GM03348 (cell line): ENCODE data around the gene SPATA21.
A peak's percentile ranks its signal among the peaks of the same experiment; 100 is the strongest.
"Not testable (repeated sequence)": the region's sequence is repeated elsewhere in the genome, so short reads cannot be mapped to it uniquely, and the experiment has no call there.

Experiments used
- DNase-seq: peaks from one replicate; pipeline ENCODE4 v3.0.0; 2012; ENCODE audit warnings: low spot score

SPATA21 gene

DNA sequence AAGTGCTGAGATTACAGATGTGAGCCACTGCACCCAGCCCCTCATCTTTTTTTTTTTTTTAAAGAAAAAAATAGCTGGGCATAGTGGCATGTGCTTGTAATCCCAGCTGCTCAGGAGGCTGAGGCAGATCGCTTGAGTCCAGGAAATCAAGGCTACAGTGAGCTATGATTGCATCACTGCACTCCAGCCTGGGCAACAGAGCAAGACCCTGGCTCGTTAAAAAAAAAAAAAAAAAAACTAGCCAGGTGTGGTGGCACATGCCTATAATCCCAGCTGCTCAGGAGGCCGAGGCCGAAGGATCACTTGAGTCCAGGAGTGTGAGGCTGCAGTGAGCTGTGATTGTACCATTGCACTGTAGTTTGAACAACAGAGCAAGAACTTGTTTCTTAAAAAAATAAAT is 56.4 kb downstream of the SPATA21 start:
- DNase-seq, result no peak

DNA sequence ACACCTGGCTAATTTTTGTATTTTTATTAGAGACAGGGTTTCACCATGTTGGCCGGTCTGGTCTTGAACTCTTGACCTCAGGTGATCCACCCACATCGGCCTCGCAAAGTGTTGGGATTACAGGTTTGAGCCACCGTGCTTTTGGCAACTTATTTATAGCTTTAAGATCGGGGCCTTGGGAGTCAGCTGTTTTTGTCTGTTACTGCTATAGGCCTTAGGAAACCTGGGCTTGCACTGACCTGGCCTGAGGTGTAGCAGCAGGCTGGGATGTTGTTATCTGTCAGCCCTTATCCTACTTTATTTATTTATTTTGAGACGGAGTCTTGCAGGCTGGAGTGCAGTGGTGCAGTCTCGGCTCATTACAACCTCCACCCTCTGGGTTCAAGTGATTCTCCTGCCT is 58.8 kb downstream of the SPATA21 start:
- DNase-seq, result no peak

DNA sequence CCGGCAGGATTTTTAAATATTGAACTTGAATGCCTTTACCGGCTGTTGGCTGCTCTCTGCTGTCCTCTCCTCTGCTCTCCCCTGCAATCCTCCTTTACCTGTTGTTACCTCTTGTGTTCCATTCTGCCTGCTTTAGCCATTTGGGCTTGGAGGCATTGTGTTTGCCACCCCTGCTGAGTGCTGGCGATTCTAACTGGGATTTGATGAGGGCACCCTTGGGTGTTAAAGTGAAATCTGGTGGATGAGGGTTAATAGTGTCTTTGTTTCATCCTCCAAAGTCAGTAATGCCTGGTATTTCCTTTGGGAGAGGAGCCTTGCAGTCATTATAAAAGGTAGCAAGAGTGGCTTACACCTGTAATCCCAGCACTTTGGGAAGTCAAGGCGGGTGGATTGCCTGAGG is 60.3 kb downstream of the SPATA21 start:
- no peak for DNase-seq

DNA sequence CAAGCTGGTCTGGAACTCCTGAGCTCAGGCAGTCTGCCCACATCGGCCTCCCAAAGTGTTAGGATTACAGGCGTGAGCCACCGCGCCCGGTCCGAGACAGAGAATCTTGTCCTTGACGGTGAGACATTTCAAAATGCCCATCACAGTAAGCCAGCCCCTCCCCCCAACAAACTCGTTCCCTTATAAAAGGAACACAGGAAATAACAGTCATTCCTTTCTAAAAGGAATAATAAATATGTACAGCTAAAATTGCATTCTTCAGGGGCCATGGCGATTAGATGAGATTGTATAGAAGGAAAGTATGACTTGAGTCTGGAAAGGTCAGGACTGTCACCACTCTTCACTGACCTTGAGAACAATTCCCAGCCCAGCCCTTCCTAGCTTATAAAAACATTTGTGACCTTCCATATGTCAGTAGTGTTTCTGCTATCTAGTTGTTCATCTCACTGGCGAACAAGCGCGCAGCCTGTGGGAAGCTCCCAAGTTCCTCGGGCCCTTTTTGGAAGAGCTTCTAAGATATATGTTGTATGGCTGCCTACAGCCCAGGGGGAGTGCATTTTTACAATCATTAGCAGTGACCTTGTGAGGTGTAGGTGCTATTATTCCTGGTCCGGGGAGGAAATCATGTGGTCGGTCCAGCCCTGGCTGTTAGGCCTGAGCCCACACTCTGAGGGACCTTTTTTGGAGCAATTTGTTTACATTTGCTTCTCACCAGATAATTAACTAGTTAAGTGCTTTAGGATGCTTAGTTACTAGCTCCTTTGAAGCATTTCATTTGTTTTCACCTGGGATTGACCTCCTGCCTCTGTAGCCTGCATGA is 61.5 kb downstream of the SPATA21 start:
- DNase-seq, result no peak

DNA sequence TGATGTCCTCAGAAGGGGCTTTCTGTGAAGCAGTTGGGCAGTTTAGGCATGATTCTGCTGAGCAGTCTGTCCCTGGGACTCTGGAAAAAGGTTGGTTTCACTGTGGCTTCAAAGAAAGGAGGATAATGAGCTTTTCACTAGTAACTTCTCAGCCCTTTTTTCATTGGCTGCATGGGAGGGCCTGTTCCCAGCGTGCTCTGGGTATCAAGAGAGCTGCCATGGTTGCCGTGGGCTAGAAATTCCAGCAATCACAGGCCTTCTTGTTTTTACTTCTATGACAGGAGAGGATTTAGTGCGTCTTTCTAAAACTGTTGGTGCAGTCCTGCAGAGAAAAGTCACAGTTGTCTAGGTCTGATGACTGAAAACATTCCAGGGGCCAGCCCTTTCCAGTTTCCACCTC is 63.0 kb downstream of the SPATA21 start:
- DNase-seq, result no peak

DNA sequence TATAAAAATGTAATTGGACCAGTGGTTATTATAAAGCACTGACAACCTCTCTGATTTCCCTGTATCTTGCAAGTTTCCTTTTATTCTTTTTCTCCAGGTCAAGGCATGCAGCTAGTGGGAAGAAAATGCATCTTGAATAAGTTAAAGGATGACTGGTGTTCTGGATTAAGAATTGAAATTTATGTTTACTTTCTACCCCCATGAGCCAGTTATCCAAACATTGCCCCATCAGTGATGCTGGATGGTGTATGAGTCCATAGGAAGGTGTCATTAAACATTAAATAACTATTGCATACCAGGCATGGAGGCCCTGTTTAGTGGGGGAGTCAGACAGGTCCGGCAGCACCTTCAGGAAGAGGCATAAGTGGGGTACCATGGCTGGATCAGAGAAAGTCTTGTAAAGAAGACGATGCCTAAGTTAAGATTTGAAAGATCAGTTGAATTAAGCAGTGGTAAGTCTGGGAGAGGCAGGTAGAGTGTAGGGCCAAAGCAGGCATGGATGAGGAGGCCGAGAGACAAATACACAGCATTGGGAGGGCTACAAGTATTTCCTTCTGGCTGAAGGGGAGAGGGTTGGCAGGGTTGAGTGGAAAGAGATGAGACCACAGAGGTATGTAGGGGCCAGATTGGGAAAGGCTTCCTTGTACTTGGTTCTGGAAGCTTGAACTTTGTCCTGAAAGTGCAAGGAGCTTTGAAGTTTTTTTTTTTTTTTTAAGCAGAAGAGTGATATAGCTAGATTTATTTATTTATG is 64.5 kb downstream of the SPATA21 start:
- no peak for DNase-seq

DNA sequence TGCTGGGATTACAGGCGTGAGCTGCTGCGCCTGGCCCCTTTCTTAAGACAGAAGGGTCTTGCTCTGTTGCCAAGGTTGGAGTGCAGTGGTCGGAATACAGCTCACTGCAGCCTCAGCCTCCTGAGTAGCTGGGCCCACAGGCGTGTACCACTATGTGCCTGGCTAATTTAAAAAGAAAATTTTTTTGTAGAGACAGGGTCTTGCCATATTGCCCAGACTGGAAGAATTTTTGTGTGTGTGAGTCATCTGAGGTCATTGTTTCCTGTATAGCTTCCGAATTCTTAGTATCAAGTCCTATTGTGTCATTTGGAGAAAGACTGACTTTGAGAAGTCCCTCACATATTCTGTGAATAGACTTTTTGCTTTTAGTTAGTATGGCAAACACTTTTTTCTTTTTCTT is 65.5 kb downstream of the SPATA21 start:
- DNase-seq, result peak; percentile 51

DNA sequence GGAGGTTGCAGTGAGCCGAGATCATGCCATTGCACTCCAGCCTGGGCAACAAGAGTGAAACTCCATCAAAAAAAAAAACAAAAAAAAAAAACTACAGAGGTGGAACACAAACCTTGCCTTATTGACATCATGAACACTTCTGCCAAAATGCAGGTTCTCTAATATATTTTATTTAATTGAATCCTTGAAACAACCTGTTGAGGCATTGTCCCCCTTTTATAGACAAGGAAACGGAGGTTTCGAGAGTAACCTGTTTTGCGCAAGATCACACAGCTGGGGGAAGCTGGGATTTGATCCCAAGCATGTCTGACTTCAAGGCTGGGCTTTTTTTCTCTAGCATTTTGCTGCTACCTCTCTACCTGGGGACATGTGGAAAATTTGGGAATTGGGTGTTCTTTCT is 67.4 kb downstream of the SPATA21 start:
- DNase-seq, result no peak

DNA sequence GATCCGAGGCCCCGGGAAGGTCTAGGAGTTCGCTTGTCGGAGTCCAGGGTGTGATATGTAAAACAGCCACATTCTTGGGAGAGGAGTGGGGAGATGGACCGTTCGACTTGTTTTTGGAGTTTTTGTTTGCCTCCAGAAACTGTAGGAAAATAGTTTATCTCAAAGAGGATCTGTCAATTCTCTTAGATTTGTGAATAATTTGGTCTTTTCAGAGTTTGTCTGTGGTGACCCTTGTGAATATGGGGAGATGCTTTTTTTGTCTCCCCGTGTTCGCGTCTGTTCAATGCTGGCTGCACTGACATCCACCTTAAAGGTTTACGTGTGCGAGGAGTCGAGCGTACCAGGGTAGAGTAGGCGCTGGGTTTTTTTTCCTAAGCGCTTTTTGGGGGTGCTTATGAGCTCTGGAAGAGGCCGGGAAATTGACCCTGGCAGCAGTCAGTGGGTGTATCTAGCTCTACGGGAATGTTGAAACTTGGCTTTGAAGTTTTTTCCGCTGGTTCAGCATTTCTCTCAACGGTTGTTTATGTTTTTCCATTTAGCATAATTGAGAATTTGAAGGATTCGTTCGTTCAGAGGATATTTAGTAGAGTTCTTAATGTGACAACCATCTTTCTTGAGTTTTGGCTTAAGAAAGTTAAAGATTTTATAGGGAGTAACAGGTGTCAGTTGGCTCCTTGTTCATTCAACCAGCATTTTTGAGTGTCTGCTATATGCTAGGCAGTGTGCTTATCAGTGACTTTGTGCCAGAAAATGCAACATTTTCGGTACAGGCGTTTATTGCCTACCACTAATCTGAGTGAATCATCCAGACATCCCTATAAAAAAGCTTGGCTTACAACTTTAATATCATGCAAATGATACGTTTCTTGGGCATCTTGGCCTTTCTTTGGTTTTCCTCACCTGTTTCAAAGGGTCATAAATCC is 69.0 kb downstream of the SPATA21 start:
- no peak for DNase-seq

DNA sequence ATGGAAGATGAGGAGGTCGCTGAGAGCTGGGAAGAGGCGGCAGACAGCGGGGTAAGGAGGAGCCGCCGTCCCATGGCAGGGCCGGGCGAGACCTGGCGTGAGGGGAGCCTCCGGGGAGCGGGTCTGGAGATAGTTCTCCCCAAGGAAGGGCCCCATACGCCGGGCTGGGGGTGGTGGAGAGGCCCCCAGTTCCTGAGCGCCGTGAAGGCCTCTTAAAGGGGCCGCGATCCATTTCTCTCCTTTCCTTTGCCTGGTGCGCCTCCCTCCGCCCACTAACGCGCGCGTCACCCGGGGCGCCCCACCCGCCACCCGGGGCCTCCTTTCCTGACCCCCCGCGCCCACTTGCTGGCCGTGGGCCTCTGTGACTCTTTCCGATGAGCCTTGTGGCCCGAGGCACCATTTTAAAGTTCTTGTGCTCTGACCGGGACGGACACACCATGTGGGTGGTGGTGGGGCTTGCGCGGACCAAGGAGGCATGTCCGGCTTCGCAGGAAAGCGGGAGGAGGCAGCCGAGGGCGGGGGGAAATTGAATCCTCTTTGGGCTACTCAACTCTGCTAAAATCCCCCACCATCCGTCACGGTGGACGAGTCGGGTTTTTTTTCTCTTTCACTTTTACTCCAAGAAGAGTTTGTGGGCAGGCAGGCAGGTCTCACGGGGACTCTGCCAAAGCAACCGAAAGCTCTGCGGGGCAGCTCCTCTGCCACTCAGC is 69.8 kb downstream of the SPATA21 start:
- peak; percentile 92 for DNase-seq

DNA sequence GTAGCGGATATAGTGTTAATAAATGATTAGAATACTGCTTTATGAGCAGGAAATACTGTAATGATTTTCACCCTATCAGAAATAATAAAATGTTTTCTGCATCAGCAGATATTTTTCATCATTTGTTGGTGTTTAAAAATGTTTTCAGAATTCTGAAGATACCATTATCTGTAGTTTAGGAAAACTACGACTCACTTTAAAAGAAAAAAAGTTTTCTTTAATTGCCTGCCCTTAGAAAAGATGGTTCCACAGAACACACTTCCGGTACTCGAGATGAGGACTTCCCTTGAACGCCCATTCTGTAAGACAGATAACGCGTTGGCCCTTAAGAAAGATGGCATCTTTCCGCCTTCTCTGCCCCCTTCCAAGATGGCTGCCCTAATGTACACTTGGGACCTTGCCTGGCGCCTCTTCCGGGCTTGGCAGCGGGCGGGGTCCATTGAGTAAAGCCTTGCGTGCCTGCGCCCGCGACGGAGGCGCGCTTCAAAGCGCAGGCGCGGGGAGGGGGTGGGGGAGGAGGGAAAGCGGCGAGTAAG is 70.4 kb downstream of the SPATA21 start, which contains the start of gene SZRD1:
Gene SZRD1 (plus strand): TSS at position 521 of the 536 bp plus-strand sequence. CDS start 16 bp downstream, outside the sequence.
- peak; percentile 96 for DNase-seq

DNA sequence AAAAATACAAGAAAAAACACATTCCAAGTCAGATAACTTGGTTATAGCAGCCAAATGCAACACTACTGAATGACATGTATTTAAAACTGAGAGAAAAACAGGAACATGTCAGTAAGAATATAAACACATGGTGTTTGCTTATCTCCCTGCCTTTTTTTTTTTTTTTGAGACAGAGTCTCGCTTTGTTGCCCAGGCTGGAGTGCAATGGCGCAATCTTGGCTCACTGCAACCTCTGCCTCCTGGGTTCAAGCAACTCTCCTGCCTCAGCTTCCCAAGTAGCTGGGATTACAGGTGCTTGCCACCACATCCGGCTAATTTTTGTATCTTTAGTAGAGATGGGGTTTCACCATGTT is 72.1 kb downstream of the SPATA21 start:
- DNase-seq, result not testable (repeated sequence)

DNA sequence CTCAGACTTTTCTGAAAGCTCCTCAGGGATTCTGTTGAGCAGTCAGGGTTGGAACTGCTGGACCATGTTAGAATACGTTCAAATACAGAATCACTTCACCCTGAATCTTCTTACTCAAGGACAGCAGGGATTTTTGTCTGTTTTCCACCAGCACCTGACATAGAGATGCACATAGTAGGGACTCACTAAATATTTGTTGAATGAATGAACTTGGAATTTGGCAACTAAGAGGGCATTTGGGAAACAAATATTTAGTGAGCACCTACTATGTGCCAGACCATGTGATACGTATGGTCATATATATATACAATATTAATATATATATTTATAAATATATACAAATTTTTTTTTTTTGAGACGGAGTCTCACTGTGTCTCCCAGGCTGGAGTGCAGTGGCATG is 80.4 kb downstream of the SPATA21 start:
- no peak for DNase-seq

DNA sequence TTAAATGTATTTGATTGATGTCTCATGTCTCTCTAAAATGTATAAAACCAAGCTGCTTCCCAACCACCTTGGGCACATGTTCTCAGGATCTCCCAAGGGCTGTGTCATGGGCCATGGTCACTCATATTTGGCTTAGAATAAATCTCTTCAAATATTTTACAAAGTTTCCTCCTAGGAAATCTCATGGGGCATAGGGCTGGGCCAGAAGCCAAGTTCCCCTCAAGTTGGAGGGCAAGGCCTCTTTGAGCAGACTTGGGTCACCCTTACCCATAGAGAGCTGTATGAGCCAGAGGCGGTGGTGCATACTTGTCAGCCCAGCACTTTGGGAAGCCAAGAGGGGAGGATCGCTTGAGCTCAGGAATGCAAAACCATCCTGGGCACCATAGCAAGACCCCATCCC is 82.6 kb downstream of the SPATA21 start:
- no peak for DNase-seq

DNA sequence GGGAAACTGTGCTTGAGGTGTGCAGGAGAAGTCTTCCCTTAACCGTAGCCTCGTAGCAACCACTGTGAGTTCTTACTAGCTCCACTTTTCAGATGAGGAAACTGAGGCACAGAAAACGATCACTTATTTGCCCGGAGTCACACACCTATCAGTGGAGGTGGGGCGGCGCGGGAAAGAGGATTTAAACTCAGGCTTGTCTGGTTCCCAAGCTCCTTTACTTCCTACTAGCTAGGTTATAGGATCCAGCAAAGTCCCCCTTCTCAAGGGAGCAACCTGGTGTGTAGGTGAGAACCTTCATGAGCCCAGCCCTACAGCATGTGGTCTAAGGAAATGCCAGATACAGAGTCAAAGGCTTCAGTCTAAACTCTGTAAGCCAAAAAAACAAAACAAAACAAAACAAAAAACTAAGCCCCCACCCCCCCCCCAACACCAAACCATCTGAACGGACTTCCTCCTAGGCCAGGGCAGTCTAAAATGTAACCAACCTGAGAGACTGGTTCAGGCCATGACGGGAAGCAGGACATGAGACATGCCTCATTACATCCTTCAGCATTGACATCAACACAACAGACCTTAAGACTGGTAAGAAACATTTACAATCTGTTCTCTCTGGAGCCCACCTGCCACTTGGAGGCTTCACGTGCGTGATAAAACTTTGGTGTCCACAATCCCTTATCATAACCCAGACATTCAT is 84.2 kb downstream of the SPATA21 start:
- DNase-seq, result no peak

DNA sequence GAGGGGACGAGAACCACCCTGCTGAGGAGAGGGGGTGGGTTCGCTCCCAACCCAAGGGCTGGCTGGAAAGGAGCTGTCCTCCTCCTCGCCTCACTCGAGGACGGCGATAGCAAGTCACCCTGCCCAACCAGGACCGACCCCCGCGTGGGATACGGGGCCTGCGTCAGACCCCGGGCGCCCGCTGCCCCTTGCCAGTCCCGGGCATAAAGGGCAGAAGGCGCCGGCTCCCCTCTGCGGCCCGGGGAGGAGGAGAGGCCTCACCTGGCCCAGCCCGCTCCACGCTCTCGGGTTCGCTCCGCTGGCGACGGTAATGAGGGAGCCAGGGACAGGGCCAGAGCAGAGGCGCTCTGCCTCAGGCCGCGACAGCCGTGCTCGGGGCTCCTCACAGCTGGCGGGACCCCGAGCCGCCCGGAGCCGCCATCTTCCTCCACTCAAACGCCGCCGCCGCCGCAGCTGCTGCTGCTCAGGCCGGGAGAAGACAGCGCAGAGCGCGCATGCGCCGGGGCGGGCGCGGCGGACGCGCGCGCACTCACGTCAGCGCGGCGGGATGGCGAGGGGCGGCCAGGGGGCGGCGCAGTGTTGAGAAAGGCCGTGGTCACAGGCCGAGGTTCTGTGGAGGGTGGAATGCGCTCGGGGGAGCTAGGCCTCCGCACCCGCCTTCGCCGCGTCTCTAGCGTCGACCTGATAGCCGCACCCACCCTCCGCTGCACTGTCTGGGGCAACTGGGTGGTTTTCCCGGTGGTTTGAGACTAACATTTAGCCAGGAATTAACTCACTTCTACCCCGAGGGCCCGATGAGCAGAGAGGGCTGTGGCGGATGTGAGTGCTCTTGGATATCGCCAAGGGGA is 85.0 kb downstream of the SPATA21 start, which contains the start of gene FBXO42:
Gene FBXO42 (minus strand): TSS at position 487 of the 848 bp plus-strand sequence. CDS start 37,062 bp downstream, outside the sequence.
- peak; percentile 98 for DNase-seq

DNA sequence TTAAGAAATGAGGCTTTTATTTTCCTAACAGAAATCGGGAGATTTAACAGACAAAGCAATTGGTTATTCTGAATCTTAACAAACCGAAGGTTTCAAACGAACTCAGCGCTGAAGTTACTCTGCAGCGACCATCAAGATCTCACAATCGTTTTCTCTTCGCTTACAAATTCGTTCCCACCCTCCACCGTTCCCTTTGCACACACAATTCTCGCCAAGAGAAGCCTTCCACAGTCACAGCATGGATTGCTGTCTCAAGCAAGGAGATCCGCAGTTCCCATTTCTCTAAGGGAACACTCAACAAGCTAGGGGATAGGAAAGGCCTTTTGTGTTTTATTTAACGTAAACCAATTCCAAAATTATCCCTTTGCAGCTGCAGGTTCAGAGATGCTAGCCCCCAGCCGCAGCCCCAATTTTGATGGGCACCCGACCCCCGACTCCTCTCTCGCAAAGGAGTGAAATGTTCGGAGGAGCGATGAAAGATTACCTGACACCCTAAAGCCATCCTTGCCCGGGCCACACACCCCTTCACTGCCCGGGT is 85.7 kb downstream of the SPATA21 start:
- DNase-seq, result no peak

DNA sequence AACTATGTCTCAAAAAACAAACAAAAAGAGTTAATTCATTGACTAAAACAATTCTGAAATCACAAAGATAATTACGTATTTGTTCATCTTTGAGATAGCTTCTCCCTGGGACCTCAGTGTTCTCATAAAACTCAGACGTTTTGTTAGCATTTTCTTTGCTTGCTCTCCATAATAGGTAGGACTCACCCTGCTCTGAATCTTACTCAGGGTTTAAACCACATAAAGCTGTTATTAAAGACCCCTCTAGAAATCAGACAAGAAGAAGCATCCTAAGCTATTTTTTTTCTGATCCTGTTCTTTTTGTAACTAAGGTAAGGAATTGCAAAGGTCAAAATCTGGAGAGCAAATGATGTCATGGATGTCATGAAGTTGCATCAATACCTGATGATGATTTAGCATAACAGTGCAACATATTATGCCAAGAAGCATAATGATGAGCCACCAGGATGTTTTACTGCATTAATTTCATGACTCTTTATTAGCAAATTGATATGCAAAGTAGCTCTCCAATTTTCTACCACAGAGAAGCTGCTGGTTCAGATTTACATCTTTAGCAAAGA is 87.3 kb downstream of the SPATA21 start:
- DNase-seq, result no peak
